ENCODE results near the gene MRPL38. TPM values are rescaled to one million over a fixed set of nuclear protein-coding genes. Genes with fewer than 3 reads are reported as not detected.

Gene MRPL38
- 10 to 100 TPM; 42.4 to 56.2 TPM for total RNA-seq

DNA sequence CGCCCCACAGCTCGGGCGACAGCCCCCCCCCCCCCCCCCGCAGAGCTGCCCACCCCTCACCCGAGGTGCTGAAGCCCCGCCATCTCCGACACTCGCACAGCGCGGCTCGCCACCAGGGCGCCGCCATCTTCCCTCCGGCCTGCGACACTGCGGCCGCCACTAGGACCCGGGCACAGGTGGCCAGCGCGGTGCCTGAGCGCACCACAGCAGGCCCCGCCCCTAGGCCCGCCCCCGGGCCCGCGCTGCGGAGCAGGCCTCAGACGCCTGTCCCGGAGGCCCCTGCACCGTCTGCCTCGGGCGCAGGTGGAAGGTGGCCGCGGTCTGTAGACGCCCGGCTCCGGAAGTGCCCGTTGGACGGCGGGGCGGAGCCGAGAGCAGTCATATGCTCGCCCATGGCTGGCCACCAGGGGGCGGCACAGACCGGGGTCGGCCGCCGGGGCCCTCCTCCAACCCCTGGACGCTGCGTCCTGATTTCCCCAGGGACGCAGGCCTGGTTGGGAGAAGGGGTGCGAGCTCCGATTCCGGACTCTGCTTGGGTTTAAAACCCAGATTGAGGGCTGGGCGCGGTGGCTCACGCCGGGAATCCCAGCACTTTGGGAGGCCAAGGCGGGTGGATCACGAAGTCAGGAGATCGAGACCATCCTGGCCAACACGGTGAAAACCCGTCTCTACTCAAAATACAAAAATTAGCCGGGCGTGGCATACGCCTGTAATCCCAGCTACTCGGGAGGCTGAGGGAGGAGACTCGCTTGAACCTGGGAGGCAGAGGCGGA is at the start of gene MRPL38:
Gene MRPL38 (minus strand): TSS at position 136 of the 773 bp plus-strand sequence. CDS start 9 bp downstream, at position 127.
- peaks cover 6 to 7% of the 10 kb centered on the region in 2 donors for H3K4me1 ChIP-seq (ENCODE audit: control insufficient read depth in 1 of 2, low read depth in 2 of 2)
- ATAC-seq (ENCODE audit: insufficient number of reproducible peaks, low FRiP score, low read depth) (peak; percentile 83), DNase-seq (ENCODE audit: low spot score) (peak; percentile 62)
- TF ChIP-seq, protein P1, sequence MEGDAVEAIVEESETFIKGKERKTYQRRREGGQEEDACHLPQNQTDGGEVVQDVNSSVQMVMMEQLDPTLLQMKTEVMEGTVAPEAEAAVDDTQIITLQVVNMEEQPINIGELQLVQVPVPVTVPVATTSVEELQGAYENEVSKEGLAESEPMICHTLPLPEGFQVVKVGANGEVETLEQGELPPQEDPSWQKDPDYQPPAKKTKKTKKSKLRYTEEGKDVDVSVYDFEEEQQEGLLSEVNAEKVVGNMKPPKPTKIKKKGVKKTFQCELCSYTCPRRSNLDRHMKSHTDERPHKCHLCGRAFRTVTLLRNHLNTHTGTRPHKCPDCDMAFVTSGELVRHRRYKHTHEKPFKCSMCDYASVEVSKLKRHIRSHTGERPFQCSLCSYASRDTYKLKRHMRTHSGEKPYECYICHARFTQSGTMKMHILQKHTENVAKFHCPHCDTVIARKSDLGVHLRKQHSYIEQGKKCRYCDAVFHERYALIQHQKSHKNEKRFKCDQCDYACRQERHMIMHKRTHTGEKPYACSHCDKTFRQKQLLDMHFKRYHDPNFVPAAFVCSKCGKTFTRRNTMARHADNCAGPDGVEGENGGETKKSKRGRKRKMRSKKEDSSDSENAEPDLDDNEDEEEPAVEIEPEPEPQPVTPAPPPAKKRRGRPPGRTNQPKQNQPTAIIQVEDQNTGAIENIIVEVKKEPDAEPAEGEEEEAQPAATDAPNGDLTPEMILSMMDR (IDR thresholded peaks at IDR 0.05), result peak; percentile 98
- H3K9me3 ChIP-seq, result no peaks in the 10 kb centered on the region
- no peaks in the 10 kb centered on the region for H3K27me3 ChIP-seq (replicated peaks; ENCODE audit: insufficient read depth)
- H3K4me3 ChIP-seq, result peak within 1 kb of the TSS; percentile 89
- H3K36me3 ChIP-seq, result peaks cover 17% of the 10 kb centered on the region
- peak within 1 kb of the TSS; percentile 91 to 95 for H3K27ac ChIP-seq

DNA sequence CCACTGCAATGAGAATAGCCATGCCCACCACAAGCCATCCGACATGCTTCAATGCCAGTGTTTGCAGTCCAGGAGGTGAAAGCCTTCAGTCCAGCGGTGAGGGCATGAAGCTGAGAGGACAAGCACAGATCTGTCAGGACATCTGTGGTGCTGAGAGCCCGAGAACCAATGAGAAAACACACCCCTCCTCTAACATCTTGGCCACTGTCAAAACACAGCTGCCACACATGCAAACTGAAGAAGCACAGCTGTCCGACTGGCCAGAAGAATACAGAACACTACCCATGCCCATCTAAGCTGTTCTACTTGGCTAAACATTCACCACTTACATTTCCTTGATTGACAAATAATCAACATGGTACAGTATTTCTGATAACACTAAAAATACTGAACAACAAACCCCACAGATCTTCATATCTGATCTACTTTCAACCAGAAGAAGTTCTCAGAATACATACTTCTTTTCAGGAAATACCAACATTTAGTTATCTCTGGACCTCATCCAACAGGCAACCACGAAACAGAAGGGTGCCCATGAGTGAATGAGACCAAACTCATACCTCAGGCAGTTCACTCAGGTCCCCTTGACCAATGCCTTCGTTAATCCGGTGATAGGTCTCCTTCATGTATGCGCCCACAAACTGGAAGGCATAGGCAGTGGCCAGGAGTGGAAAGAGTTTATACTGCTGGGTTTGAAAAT is 46.3 kb upstream of the MRPL38 start:
- ATAC-seq (ENCODE audit: insufficient number of reproducible peaks, low FRiP score, low read depth) (no peak), DNase-seq (ENCODE audit: low spot score) (no peak)
- TF ChIP-seq, protein P1 (IDR thresholded peaks at IDR 0.05), result no peak
- Histone ChIP-seq H3K27me3 (replicated peaks; ENCODE audit: insufficient read depth) (no peaks in the 10 kb centered on the region), H3K27ac (no peak overlapping the region), H3K4me1 (ENCODE audit: control insufficient read depth in 1 of 2, low read depth in 2 of 2) (no peaks in the 10 kb centered on the region), H3K9me3 (no peaks in the 10 kb centered on the region), H3K36me3 (peaks cover 62% of the 10 kb centered on the region), H3K4me3 (no peak overlapping the region)

DNA sequence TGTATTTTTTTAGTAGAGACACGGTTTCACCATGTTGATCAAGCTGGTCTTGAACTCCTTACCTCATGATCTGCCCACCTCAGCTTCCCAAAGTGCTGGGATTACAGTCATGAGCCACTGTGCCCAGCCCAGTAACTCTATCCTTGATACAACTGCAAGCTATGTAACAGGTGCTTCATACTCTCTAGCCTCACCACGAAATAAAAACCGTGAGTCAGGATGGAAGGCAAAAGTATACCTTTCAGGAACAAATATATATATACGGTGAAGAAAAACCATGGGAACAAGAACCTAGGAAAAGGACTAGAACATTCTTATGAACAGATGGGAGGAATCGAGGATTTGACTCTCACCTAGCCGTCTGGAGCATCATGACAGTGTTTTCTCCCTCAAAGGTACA is 45.7 kb upstream of the MRPL38 start:
- TF ChIP-seq, protein P1 (IDR thresholded peaks at IDR 0.05), result no peak
- ATAC-seq (ENCODE audit: insufficient number of reproducible peaks, low FRiP score, low read depth), result no peak
- Histone ChIP-seq H3K27ac (no peak overlapping the region), H3K4me1 (ENCODE audit: control insufficient read depth in 1 of 2, low read depth in 2 of 2) (no peaks in the 10 kb centered on the region), H3K27me3 (replicated peaks; ENCODE audit: insufficient read depth) (no peaks in the 10 kb centered on the region), H3K36me3 (peaks cover 62% of the 10 kb centered on the region), H3K4me3 (no peak overlapping the region), H3K9me3 (no peaks in the 10 kb centered on the region)
- DNase-seq (ENCODE audit: low spot score), result no peak

DNA sequence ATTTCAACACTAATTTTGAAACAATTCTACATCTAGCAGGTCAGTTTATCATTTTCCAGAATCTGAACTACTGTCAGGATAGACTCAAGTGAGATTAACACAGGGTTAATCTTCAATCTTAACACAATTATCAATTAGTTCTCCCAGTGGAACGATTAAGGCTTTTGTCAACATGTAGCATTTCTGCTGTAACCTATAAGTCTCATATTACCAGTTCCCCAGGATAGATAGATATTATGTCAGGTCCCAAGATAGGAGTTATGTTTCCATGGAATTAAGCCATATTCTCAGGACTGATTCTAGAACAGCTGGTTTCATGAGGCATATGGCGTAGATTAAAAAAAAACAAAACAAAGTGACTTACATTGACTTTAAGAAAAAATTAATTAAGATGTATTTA is 40.5 kb upstream of the MRPL38 start:
- ATAC-seq (ENCODE audit: insufficient number of reproducible peaks, low FRiP score, low read depth), result no peak
- no peaks in the 10 kb centered on the region for H3K9me3 ChIP-seq

DNA sequence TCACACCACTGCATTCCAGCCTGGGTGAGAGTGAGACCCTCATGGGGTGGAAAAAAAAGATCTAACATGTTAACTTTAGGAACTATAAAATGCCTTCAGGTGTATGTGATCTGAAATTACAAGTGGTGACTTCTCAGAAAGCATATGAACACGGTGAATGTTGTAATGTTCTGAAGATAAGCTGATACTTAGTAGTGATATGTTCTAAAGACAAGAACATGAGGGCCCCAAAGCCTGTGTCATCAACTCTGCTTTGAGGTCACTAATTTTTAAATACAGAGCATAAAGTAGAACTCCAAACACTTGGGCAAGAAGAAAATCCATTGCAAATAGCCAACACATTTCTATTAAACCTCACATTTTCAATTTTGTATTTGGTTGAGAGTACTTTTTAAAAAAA is 38.8 kb upstream of the MRPL38 start:
- TF ChIP-seq, protein P1 (IDR thresholded peaks at IDR 0.05), result no peak
- ATAC-seq (ENCODE audit: insufficient number of reproducible peaks, low FRiP score, low read depth), result no peak
- peaks cover 20% of the 10 kb centered on the region for H3K36me3 ChIP-seq

More for the DNA sequence above, 40.5 kb upstream of the MRPL38 start:
- H3K36me3 ChIP-seq, result peaks cover 35% of the 10 kb centered on the region
- no peaks in the 10 kb centered on the region for H3K27me3 ChIP-seq (replicated peaks; ENCODE audit: insufficient read depth)
- TF ChIP-seq, protein P1 (IDR thresholded peaks at IDR 0.05), result no peak
- H3K4me3 ChIP-seq, result no peak overlapping the region
- DNase-seq (ENCODE audit: low spot score), result no peak
- H3K4me1 ChIP-seq (ENCODE audit: control insufficient read depth in 1 of 2, low read depth in 2 of 2), result peaks cover 6 to 7% of the 10 kb centered on the region in 2 donors
- H3K27ac ChIP-seq, result no peak overlapping the region

More for the DNA sequence above, 38.8 kb upstream of the MRPL38 start:
- Histone ChIP-seq H3K27me3 (replicated peaks; ENCODE audit: insufficient read depth) (no peaks in the 10 kb centered on the region), H3K4me3 (no peak overlapping the region), H3K27ac (no peak overlapping the region), H3K4me1 (ENCODE audit: control insufficient read depth in 1 of 2, low read depth in 2 of 2) (peaks cover 8% of the 10 kb centered on the region in 2 donors), H3K9me3 (no peaks in the 10 kb centered on the region)
- DNase-seq (ENCODE audit: low spot score), result no peak

Data from thoracic aorta (tissue), 2 donors.